H1 (cell line): Measurements from ENCODE around the gene PRMT6. TPM values are rescaled to one million over a fixed set of nuclear protein-coding genes. Genes with fewer than 3 reads are reported as not detected.

Experiments used
- CHD7 ChIP-seq: fragments of 300-600 bp; sonication (generic); IDR thresholded peaks from 2 replicates; pipeline ENCODE4 v1.7.1; 2012; ENCODE audit warnings: low read length, moderate library complexity, mild to moderate bottlenecking, inconsistent platforms; ENCODE audit not compliant: insufficient replicate concordance
- polyA plus RNA-seq, 7 experiments: library from polyadenylated mRNA; depleted of rRNA in 3 of 7; stranded (reverse) in 5 of 7; unstranded in 2 of 7; fragments of >200 nt in 5 of 7; fragments of 200-250 nt in 2 of 7; gene quantifications; 1 replicate in 5 of 7; 2 replicates in 1 of 7; 4 replicates in 1 of 7; pipeline versions ENCODE4 v1.2.1 to v1.2.3, GENCODE V29; 2011 to 2013; ENCODE audit warnings: missing spikeins in 2 of 7, mixed read lengths in 2 of 7
- total RNA-seq: library from RNA; stranded (reverse); fragmentation: NEBNext Ultra II Directional; extraction: Animal tissue kit (Norgen Biotek cat#: 25700); gene quantifications from 2 replicates; pipeline ENCODE4 v1.2.1, GENCODE V29; 2021

PRMT6 gene
- total and polyA plus RNA-seq, 2 of the 8 experiments (the other 6 are each of a cell fraction or from before 2014, with no cell fraction given) = 23.6 to 38.2 TPM

GRCh38 chr1:107016376-107016978, 40.0 kb upstream of the PRMT6 start (continued):
- no peak for TF ChIP-seq CHD7
- TF ChIP-seq, all 59 proteins: peak for 0
